ENCODE results near the gene ARL15. TPM values are rescaled to one million over a fixed set of nuclear protein-coding genes. Genes with fewer than 3 reads are reported as not detected.

The ARL15 gene
- total and polyA plus RNA-seq, 7 donors = 11.7 to 30.7 (median 16.6) TPM

DNA sequence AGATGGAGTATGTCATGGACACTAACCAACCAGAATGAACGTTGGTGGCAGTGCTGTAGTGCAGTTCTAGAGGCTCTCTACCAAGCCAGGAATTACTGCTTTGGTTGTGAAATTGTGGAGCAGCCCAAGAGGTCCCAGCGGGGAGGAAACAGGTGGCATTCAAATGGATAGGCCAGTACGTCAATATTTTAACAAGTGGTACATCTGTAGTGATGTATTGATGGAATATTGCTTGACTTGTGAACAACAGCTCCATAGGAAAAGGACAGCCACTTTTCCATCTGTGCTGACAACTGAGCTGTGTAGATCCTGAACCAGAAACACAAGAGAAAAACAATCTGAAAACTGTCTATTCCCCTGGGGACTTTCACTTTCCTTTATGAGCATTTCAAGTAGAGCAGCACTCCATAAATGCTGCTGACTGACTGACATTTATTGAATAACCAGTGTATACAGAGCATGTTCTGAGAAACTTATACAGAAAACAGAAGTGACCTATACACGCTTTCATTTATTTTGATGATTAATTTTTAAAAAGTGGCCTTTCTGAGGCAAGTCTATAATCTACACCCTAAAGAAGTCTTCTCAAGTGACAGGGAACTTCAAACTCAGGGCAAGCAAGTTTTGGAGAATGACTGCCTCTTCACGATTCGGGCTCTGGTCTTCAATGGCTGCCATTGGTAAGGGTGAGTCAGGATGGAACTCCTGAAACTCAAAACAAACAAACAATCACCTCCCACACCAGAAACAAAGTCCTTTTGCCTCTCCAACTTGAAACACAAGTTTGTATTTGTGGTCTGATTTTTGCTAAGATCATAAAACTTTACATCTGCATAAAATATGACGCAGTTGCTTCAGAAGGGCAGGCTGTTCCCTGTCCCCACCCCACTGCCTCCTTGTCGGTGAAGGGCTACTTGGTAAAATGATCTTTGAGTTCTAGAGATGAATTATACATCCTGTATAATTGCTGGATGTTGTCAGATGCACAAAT, 387.6 kb downstream of the ARL15 start:
- intact Hi-C loops (cut with DNase I) = no loop called here
- Histone ChIP-seq H3K4me3 (no peak overlapping the region), H3K36me3 (no peaks in the 10 kb centered on the region), H3K27me3 (no peaks in the 10 kb centered on the region), H3K27ac (no peak overlapping the region), H3K9me3 (no peaks in the 10 kb centered on the region), H3K4me1 (peaks cover 0 to 11% (median 8%) of the 10 kb centered on the region in 4 donors)
- DNase-seq = no peak
- 64 to 77% methylated on average over 8 of the region's 8 CpGs for WGBS, 2 donors
- no peak for TF ChIP-seq POLR2A (IDR thresholded peaks at IDR 0.05)
- TF ChIP-seq EP300 (IDR thresholded peaks at IDR 0.05) = no peak
- TF ChIP-seq, protein P1, sequence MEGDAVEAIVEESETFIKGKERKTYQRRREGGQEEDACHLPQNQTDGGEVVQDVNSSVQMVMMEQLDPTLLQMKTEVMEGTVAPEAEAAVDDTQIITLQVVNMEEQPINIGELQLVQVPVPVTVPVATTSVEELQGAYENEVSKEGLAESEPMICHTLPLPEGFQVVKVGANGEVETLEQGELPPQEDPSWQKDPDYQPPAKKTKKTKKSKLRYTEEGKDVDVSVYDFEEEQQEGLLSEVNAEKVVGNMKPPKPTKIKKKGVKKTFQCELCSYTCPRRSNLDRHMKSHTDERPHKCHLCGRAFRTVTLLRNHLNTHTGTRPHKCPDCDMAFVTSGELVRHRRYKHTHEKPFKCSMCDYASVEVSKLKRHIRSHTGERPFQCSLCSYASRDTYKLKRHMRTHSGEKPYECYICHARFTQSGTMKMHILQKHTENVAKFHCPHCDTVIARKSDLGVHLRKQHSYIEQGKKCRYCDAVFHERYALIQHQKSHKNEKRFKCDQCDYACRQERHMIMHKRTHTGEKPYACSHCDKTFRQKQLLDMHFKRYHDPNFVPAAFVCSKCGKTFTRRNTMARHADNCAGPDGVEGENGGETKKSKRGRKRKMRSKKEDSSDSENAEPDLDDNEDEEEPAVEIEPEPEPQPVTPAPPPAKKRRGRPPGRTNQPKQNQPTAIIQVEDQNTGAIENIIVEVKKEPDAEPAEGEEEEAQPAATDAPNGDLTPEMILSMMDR (IDR thresholded peaks at IDR 0.05) = no peak

DNA sequence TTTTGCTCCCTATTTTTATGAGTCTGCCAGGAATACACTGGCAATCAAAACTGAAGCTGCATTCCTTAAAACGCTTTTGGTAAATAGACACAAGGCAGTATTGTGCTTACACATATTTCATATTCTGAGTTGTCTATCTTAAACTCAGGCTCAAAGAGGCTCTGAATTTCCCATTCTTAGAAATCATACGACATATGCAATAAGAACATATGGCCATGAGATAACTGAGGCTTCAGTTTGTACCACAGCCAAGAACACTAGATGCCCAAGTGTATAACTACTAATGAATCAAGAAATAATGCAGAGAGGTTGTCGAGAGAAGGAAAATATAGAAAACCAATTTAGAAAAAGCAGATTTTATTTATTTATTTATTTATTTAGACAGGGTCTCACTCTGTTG, 392.5 kb downstream of the ARL15 start:
- WGBS, 2 donors = 83 to 85% methylated on average over 3 of the region's 3 CpGs
- Histone ChIP-seq H3K27ac (no peak overlapping the region), H3K27me3 (no peaks in the 10 kb centered on the region), H3K4me1 (no peaks in the 10 kb centered on the region), H3K36me3 (no peaks in the 10 kb centered on the region), H3K9me3 (no peaks in the 10 kb centered on the region), H3K4me3 (no peak overlapping the region)
- no peak for DNase-seq
- intact Hi-C loops (cut with DNase I) = no loop called here
- TF ChIP-seq POLR2A (IDR thresholded peaks at IDR 0.05) (no peak), POLR2AphosphoS5 (IDR thresholded peaks at IDR 0.05) (no peak), EP300 (IDR thresholded peaks at IDR 0.05) (no peak)
- TF ChIP-seq, protein P1 (IDR thresholded peaks at IDR 0.05) = no peak

DNA sequence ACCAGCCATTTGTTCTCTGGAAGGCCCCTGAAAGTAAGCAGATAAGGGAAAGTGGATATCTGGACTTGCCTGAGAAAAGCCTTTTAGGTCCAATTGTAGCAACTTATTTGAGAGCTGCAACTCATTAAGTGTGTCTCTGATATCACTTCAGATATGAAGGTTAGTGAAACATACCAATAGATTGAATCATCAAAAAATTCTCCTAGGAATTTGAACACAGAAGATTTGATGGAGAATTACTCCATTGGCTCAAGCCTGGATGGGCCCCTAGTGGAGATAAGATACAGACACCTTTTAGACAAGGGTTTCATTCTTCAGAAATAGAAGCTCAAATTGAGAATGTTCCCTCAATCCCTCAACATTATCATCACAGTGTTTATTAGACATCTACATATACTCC, 393.3 kb downstream of the ARL15 start:
- TF ChIP-seq POLR2A (IDR thresholded peaks at IDR 0.05) (no peak), EP300 (IDR thresholded peaks at IDR 0.05) (no peak), POLR2AphosphoS5 (IDR thresholded peaks at IDR 0.05) (no peak)
- TF ChIP-seq, protein P1 (IDR thresholded peaks at IDR 0.05) = no peak
- H3K4me1 ChIP-seq = no peaks in the 10 kb centered on the region
- H3K4me3 ChIP-seq = no peak overlapping the region
- intact Hi-C loops (cut with DNase I) = no loop called here
- H3K27ac ChIP-seq = no peak overlapping the region
- H3K9me3 ChIP-seq = no peaks in the 10 kb centered on the region
- no peaks in the 10 kb centered on the region for H3K27me3 ChIP-seq
- DNase-seq = no peak
- H3K36me3 ChIP-seq = no peaks in the 10 kb centered on the region

DNA sequence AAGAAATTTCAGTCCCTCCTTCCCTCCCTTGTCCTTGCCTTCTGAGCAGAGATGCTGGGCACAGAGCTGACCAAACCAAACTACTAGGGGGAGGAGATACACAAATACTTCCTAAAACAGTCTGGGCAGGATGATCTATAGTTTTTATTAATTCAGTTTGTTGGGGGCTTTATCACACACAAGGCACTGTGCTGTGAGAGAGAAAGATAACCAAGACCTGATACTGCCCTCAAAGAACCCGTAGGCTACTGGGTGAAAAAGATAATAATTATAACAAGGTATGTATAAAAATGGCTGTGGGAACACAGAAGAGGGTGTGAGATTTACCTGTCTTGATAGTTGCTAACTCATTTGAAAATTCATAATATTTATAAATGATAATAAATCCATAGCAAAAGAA, 395.3 kb downstream of the ARL15 start:
- H3K4me1 ChIP-seq = no peaks in the 10 kb centered on the region
- H3K4me3 ChIP-seq = no peak overlapping the region
- no peak overlapping the region for H3K27ac ChIP-seq
- 92 to 96% methylated on average over 1 of the region's 1 CpG for WGBS, 2 donors
- no peaks in the 10 kb centered on the region for H3K9me3 ChIP-seq
- no peaks in the 10 kb centered on the region for H3K27me3 ChIP-seq
- intact Hi-C loops (cut with DNase I) = no loop called here
- no peak for DNase-seq
- no peaks in the 10 kb centered on the region for H3K36me3 ChIP-seq
- no peak for TF ChIP-seq EP300 (IDR thresholded peaks at IDR 0.05)
- TF ChIP-seq POLR2AphosphoS5 (IDR thresholded peaks at IDR 0.05) = no peak

DNA sequence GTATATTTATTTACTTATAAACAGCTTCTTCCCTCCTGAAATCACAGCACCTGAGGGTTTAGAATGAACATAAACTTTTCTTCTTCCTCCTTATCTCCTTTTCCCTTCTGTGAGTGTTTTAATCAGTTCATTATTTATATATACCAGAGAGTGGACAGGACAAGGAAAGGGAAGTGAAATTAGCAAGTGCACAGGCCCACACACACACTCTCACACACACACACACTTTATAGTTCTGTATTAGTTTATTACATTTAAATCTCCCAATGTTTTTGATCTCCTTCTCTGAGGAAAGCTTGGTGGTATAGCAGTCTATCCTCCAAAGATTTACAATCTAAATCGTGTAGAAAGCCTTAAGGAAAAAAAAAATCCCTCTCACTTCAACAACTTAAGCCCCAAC, 396.4 kb downstream of the ARL15 start:
- Histone ChIP-seq H3K4me1 (no peaks in the 10 kb centered on the region), H3K4me3 (no peak overlapping the region), H3K27me3 (no peaks in the 10 kb centered on the region), H3K9me3 (no peaks in the 10 kb centered on the region), H3K36me3 (no peaks in the 10 kb centered on the region), H3K27ac (no peak overlapping the region)
- WGBS, 2 donors = 23 to 51% methylated on average over 1 of the region's 1 CpG
- intact Hi-C loops (cut with DNase I) = no loop called here
- no peak for TF ChIP-seq POLR2AphosphoS5 (IDR thresholded peaks at IDR 0.05)
- TF ChIP-seq, protein P1 (IDR thresholded peaks at IDR 0.05) = no peak
- no peak for TF ChIP-seq EP300 (IDR thresholded peaks at IDR 0.05)
- TF ChIP-seq POLR2A (IDR thresholded peaks at IDR 0.05) = no peak
- DNase-seq = no peak

Data from sigmoid colon (tissue), 7 donors.